Fibroblast of skin of scalp (primary cell): ENCODE data around the gene RNU7-1.
A peak's percentile ranks its signal among the peaks of the same experiment; 100 is the strongest.

Experiments used
- DNase-seq: peaks from one replicate; pipeline ENCODE4 v3.0.0-alpha.2; 2013

The RNU7-1 gene

GRCh38 chr12:6919588-6919987 lies 24.0 kb upstream of the RNU7-1 start:
- DNase-seq, result no peak

GRCh38 chr12:6921539-6921938 lies 22.1 kb upstream of the RNU7-1 start:
- no peak for DNase-seq

GRCh38 chr12:6921996-6922946 lies 21.3 kb upstream of the RNU7-1 start:
- DNase-seq, result no peak

GRCh38 chr12:6923003-6923732 lies 20.4 kb upstream of the RNU7-1 start:
- DNase-seq, result no peak

GRCh38 chr12:6923851-6924250 lies 19.8 kb upstream of the RNU7-1 start:
- DNase-seq, result no peak

- DNase-seq, result no peak
Measured at GRCh38 chr12:6925239-6925539, 18.4 kb upstream of the RNU7-1 start.

- DNase-seq, result peak; percentile 91
Measured at GRCh38 chr12:6925540-6926279, 17.9 kb upstream of the RNU7-1 start.

GRCh38 chr12:6927379-6928021 lies 16.1 kb upstream of the RNU7-1 start, which contains the start of gene ATN1:
TSS of gene ATN1 (plus strand) at chr12:6927959. CDS start at chr12:6934002, 6,043 bp downstream.
- DNase-seq, result peak; percentile 85

- DNase-seq, result no peak
Measured at GRCh38 chr12:6928022-6928702, 15.5 kb upstream of the RNU7-1 start.

GRCh38 chr12:6928703-6929407 lies 14.8 kb upstream of the RNU7-1 start:
- no peak for DNase-seq

- no peak for DNase-seq
Measured at GRCh38 chr12:6929466-6930452, 13.9 kb upstream of the RNU7-1 start.

GRCh38 chr12:6932766-6933165 lies 10.8 kb upstream of the RNU7-1 start:
- no peak for DNase-seq

GRCh38 chr12:6934110-6934509 lies 9.5 kb upstream of the RNU7-1 start:
- no peak for DNase-seq

- no peak for DNase-seq
Measured at GRCh38 chr12:6935371-6936193, 8.0 kb upstream of the RNU7-1 start.

GRCh38 chr12:6936194-6936635 lies 7.4 kb upstream of the RNU7-1 start:
- no peak for DNase-seq

GRCh38 chr12:6936636-6937480 lies 6.8 kb upstream of the RNU7-1 start:
- no peak for DNase-seq

- peak; percentile 94 for DNase-seq
Measured at GRCh38 chr12:6937481-6938352, 5.9 kb upstream of the RNU7-1 start.
